GM23338 (cell line): ENCODE results near the gene NKAIN2. TPM values are rescaled to one million over a fixed set of nuclear protein-coding genes. Genes with fewer than 3 reads are reported as not detected.

Experiments
- ATAC-seq: fragments of 200-7000 bp; cut with Tn5 transposase; 3 replicates; pipeline ENCODE4 v1.9.1; 2020
- DNase-seq: peaks from one replicate; pipeline ENCODE4 v3.0.0-alpha.2; 2015; ENCODE audit warnings: low spot score
- H2AFZ ChIP-seq: fragments of 200-600 bp; sonication (generic); 2 replicates; pipeline ENCODE4 v1.8.0; 2016; ENCODE audit warnings: antibody characterized with exemption, mild to moderate bottlenecking, moderate library complexity
- H3F3A ChIP-seq: fragments of 200-600 bp; sonication (generic); replicated peaks from 2 replicates; pipeline ENCODE4 v1.8.0; 2017; ENCODE audit warnings: antibody characterized with exemption, mixed run types, low read depth
- H3K27ac ChIP-seq: fragments of 200-600 bp; sonication (generic); 2 replicates; pipeline ENCODE4 v1.6.1; 2016; ENCODE audit warnings: low read depth
- H3K27me3 ChIP-seq: fragments of 200-600 bp; sonication (generic); 2 replicates; pipeline ENCODE4 v1.8.0; 2016; ENCODE audit warnings: mild to moderate bottlenecking, mixed run types, moderate library complexity; ENCODE audit not compliant: insufficient read depth
- H3K36me3 ChIP-seq: fragments of 200-600 bp; sonication (generic); 2 replicates; pipeline ENCODE4 v1.8.0; 2016; ENCODE audit warnings: mild to moderate bottlenecking; ENCODE audit not compliant: insufficient read depth
- H3K4me1 ChIP-seq: fragments of 200-600 bp; sonication (generic); 2 replicates; pipeline ENCODE4 v1.8.0; 2016; ENCODE audit warnings: mild to moderate bottlenecking, moderate library complexity; ENCODE audit not compliant: insufficient read depth
- H3K4me2 ChIP-seq: fragments of 200-600 bp; sonication (generic); 2 replicates; pipeline ENCODE4 v1.7.1; 2017; ENCODE audit warnings: mixed run types
- H3K4me3 ChIP-seq: fragments of 200-600 bp; sonication (generic); 2 replicates; pipeline ENCODE4 v1.6.1; 2016; ENCODE audit warnings: mixed run types
- H3K79me2 ChIP-seq: fragments of 200-600 bp; sonication (generic); replicated peaks from 2 replicates; pipeline ENCODE4 v1.8.0; 2017; ENCODE audit warnings: mild to moderate bottlenecking; ENCODE audit not compliant: insufficient read depth
- H3K9me2 ChIP-seq: fragments of 200-600 bp; sonication (generic); 2 replicates; pipeline ENCODE4 v1.8.0; 2017; ENCODE audit not compliant: insufficient read depth
- H4K20me1 ChIP-seq: fragments of 200-600 bp; sonication (generic); replicated peaks from 2 replicates; pipeline ENCODE4 v1.8.0; 2017; ENCODE audit warnings: mild to moderate bottlenecking; ENCODE audit not compliant: insufficient read depth
- H3K27ac Mint-ChIP-seq: 2 replicates; pipeline ENCODE4 v1.8.0; 2020; ENCODE audit warnings: inconsistent platforms, mild to moderate bottlenecking, moderate library complexity, mixed read lengths
- H3K27me3 Mint-ChIP-seq: 3 replicates; pipeline ENCODE4 v1.8.0; 2022; ENCODE audit warnings: low read depth, mild to moderate bottlenecking, moderate library complexity, mixed read lengths, inconsistent platforms; ENCODE audit not compliant: insufficient read depth, poor library complexity
- H3K36me3 Mint-ChIP-seq: 3 replicates; pipeline ENCODE4 v1.8.0; 2021; ENCODE audit warnings: low read depth, mild to moderate bottlenecking, inconsistent platforms, moderate library complexity, mixed read lengths
- H3K4me1 Mint-ChIP-seq: 3 replicates; pipeline ENCODE4 v1.8.0; 2020; ENCODE audit warnings: mild to moderate bottlenecking, inconsistent platforms, mixed read lengths
- H3K4me3 Mint-ChIP-seq: 3 replicates; pipeline ENCODE4 v1.8.0; 2021; ENCODE audit warnings: moderate library complexity, mild to moderate bottlenecking, inconsistent platforms, mixed read lengths
- H3K9me3 Mint-ChIP-seq: 3 replicates; pipeline ENCODE4 v1.8.0; 2020; ENCODE audit warnings: moderate library complexity, mild to moderate bottlenecking, inconsistent platforms, mixed read lengths
- CREB1 ChIP-seq: fragments of 250-450 bp; sonication (Bioruptor Pico); IDR thresholded peaks from 2 replicates; pipeline ENCODE4 v1.5.0; 2020; ENCODE audit warnings: low read depth, mild to moderate bottlenecking, moderate library complexity
- CTCF ChIP-seq, 2 experiments: fragments of 200-600 bp in 1 of 2; sonication (generic) in 1 of 2; conservative IDR thresholded peaks; 2 replicates each; pipeline versions ENCODE4 v1.5.1 to v1.6.1; 2016 to 2017; ENCODE audit warnings: antibody characterized with exemption in 2 of 2, low read depth in 2 of 2, mild to moderate bottlenecking in 2 of 2, moderate library complexity in 1 of 2
- ETS1 ChIP-seq: IDR thresholded peaks from 2 replicates; pipeline ENCODE4 v1.6.1; 2016; ENCODE audit warnings: antibody characterized with exemption
- EZH2 ChIP-seq: fragments of 200-600 bp; sonication (generic); IDR thresholded peaks from one replicate; pipeline ENCODE4 v1.8.0; 2017; ENCODE audit warnings: antibody characterized with exemption, mild to moderate bottlenecking, low read depth; ENCODE audit not compliant: unreplicated experiment
- EZH2phosphoT487 ChIP-seq: fragments of 200-600 bp; sonication (generic); IDR thresholded peaks from one replicate; pipeline ENCODE4 v1.8.1; 2018; ENCODE audit warnings: antibody characterized with exemption; ENCODE audit not compliant: unreplicated experiment
- JUNB ChIP-seq: IDR thresholded peaks from one replicate; pipeline ENCODE4 v1.6.1; 2016; ENCODE audit warnings: antibody characterized with exemption; ENCODE audit not compliant: unreplicated experiment
- NANOG ChIP-seq: IDR thresholded peaks from 2 replicates; pipeline ENCODE4 v1.6.1; 2016; ENCODE audit warnings: antibody characterized with exemption, borderline replicate concordance
- POLR2AphosphoS5 ChIP-seq: IDR thresholded peaks from 2 replicates; pipeline ENCODE4 v1.6.1; 2016; ENCODE audit warnings: antibody characterized with exemption, low read depth
- ZNF114 ChIP-seq: fragments of 250-450 bp; sonication (Bioruptor Pico); IDR thresholded peaks from 2 replicates; pipeline ENCODE4 v1.5.0; 2020; ENCODE audit warnings: mild to moderate bottlenecking, moderate library complexity
- ZNF331 ChIP-seq: fragments of 250-450 bp; sonication (Bioruptor Pico); IDR thresholded peaks from 2 replicates; pipeline ENCODE4 v1.5.0; 2020; ENCODE audit warnings: low read depth, mild to moderate bottlenecking, moderate library complexity
- polyA plus RNA-seq: library from polyadenylated mRNA; unstranded; fragments of >200 nt; fragmentation: Nextera tagmentation; extraction: Ambion mirVana; gene quantifications from 2 replicates; pipeline ENCODE4 v1.2.1, GENCODE V29; 2016
- total RNA-seq: library from RNA; depleted of rRNA; stranded (reverse); fragments of >200 nt; shearing (Covaris generic); gene quantifications from 2 replicates; pipeline ENCODE4 v1.2.3, GENCODE V29; 2014
- TF ChIP-seq, protein P1 (sequence below): IDR thresholded peaks from one replicate; pipeline ENCODE4 v1.6.1; 2018; ENCODE audit warnings: antibody characterized with exemption; ENCODE audit not compliant: unreplicated experiment

NKAIN2 gene
- total and polyA plus RNA-seq, 2 experiments from 2014 or later, result 0.39 to 1.1 TPM

- H3K4me3 ChIP-seq, result no peak overlapping the region
- Mint-ChIP-seq H3K27me3 (no peaks in the 10 kb centered on the region), H3K36me3 (no peaks in the 10 kb centered on the region), H3K4me3 (no peak overlapping the region), H3K4me1 (peaks cover 13% of the 10 kb centered on the region), H3K9me3 (no peaks in the 10 kb centered on the region), H3K27ac (no peak overlapping the region)
- H3K4me2 ChIP-seq, result no peak overlapping the region
- no peak overlapping the region for H2AFZ ChIP-seq
- H3K9me2 ChIP-seq, result no peaks in the 10 kb centered on the region
- H4K20me1 ChIP-seq, result no peaks in the 10 kb centered on the region
- H3K27ac ChIP-seq, result no peak overlapping the region
- TF ChIP-seq CTCF (conservative IDR thresholded peaks at IDR 0.05; ENCODE audit: low read depth in 2 of 2) (no peak), NANOG (no peak), POLR2AphosphoS5 (no peak), ETS1 (no peak), JUNB (no peak), EZH2phosphoT487 (no peak), ZNF331 (CRISPR knock-in tag) (no peak), CREB1 (no peak), ZNF114 (no peak)
- H3K4me1 ChIP-seq, result 0 out of 2 replicates have a peak, but pooled peaks cover 3% of the 10 kb centered on the region
- ATAC-seq (no peak), DNase-seq (no peak)
- H3F3A ChIP-seq, result no peaks in the 10 kb centered on the region
- no peaks in the 10 kb centered on the region for H3K79me2 ChIP-seq
- H3K27me3 ChIP-seq, result no peaks in the 10 kb centered on the region
- no peaks in the 10 kb centered on the region for H3K36me3 ChIP-seq
Observed at GRCh38 chr6:123785039-123785438, 18.6 kb upstream of the NKAIN2 start.

DNA sequence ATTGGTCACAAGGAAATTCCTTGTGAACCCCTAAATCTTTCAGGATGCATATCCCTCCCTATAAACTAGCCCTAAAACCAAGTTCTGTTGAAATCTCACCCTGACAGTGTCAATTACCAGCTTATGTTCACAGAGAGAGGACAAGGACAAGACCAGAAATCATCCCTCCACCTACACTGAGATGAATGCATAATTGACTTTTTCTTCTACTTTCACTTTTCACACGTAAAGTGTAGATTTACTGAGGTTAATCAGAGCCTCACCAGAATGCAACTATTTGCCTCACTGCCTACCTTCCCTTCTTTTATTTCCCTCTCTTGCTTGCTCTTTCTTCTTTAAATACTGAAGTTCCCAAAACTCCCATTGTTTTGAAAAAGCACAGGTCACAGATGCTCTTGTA is 15.3 kb upstream of the NKAIN2 start:
- H3K27ac ChIP-seq, result no peak overlapping the region
- H3K4me2 ChIP-seq, result no peak overlapping the region
- H3K4me1 ChIP-seq, result 0 out of 2 replicates have a peak, but pooled peaks cover 3% of the 10 kb centered on the region
- Mint-ChIP-seq H3K36me3 (no peaks in the 10 kb centered on the region), H3K9me3 (no peaks in the 10 kb centered on the region), H3K27me3 (no peaks in the 10 kb centered on the region), H3K4me3 (no peak overlapping the region), H3K27ac (no peak overlapping the region), H3K4me1 (peaks cover 13% of the 10 kb centered on the region)
- H3K27me3 ChIP-seq, result no peaks in the 10 kb centered on the region
- no peak for DNase-seq
- no peaks in the 10 kb centered on the region for H4K20me1 ChIP-seq
- H3K9me2 ChIP-seq, result no peaks in the 10 kb centered on the region
- no peak for ATAC-seq
- H3F3A ChIP-seq, result no peaks in the 10 kb centered on the region
- no peak overlapping the region for H3K4me3 ChIP-seq
- H3K36me3 ChIP-seq, result no peaks in the 10 kb centered on the region
- peak overlapping the region; percentile 84 for H2AFZ ChIP-seq
- H3K79me2 ChIP-seq, result no peaks in the 10 kb centered on the region
- TF ChIP-seq POLR2AphosphoS5, result no peak
- no peak for TF ChIP-seq EZH2phosphoT487
- no peak for TF ChIP-seq ZNF114
- TF ChIP-seq NANOG, result no peak
- no peak for TF ChIP-seq JUNB
- TF ChIP-seq ZNF331 (CRISPR knock-in tag), result no peak
- TF ChIP-seq, protein P1, sequence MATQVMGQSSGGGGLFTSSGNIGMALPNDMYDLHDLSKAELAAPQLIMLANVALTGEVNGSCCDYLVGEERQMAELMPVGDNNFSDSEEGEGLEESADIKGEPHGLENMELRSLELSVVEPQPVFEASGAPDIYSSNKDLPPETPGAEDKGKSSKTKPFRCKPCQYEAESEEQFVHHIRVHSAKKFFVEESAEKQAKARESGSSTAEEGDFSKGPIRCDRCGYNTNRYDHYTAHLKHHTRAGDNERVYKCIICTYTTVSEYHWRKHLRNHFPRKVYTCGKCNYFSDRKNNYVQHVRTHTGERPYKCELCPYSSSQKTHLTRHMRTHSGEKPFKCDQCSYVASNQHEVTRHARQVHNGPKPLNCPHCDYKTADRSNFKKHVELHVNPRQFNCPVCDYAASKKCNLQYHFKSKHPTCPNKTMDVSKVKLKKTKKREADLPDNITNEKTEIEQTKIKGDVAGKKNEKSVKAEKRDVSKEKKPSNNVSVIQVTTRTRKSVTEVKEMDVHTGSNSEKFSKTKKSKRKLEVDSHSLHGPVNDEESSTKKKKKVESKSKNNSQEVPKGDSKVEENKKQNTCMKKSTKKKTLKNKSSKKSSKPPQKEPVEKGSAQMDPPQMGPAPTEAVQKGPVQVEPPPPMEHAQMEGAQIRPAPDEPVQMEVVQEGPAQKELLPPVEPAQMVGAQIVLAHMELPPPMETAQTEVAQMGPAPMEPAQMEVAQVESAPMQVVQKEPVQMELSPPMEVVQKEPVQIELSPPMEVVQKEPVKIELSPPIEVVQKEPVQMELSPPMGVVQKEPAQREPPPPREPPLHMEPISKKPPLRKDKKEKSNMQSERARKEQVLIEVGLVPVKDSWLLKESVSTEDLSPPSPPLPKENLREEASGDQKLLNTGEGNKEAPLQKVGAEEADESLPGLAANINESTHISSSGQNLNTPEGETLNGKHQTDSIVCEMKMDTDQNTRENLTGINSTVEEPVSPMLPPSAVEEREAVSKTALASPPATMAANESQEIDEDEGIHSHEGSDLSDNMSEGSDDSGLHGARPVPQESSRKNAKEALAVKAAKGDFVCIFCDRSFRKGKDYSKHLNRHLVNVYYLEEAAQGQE, result no peak
- no peak for TF ChIP-seq EZH2
- TF ChIP-seq CREB1, result no peak
